Astrocyte (in vitro differentiated cells and primary cell): ENCODE results near the gene ZNF207.

ENCODE experiments used
- EZH2 ChIP-seq: IDR thresholded peaks from 2 replicates; pipeline ENCODE4 v1.6.1; 2012; ENCODE audit warnings: mild to moderate bottlenecking, low read length, inconsistent platforms; ENCODE audit not compliant: insufficient read depth
- TF ChIP-seq, protein P1 (sequence below): IDR thresholded peaks from 2 replicates; pipeline ENCODE4 v1.5.1; 2011; ENCODE audit warnings: low read depth, mild to moderate bottlenecking, inconsistent platforms, low read length, moderate library complexity; ENCODE audit not compliant: insufficient read depth

DNA sequence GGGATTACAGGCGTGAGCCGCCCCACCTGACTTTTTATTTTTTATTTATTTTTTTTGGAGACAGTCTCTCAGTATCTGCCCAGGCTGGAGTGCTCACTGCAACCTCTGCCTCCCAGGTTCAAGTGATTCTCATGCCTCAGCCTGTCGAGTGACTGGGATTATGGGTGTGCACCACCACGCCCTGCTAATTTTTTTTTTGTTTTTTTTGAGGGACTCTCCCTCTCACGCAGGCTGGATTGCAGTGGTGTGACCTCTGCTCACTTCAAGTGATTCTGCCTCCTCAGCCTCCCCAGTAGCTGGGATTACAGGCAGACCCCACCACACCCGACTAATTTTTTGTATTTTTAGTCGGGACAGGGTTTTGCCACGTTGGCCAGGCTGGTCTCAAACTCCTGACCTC, 7.7 kb downstream of the ZNF207 start:
- TF ChIP-seq, protein P1, sequence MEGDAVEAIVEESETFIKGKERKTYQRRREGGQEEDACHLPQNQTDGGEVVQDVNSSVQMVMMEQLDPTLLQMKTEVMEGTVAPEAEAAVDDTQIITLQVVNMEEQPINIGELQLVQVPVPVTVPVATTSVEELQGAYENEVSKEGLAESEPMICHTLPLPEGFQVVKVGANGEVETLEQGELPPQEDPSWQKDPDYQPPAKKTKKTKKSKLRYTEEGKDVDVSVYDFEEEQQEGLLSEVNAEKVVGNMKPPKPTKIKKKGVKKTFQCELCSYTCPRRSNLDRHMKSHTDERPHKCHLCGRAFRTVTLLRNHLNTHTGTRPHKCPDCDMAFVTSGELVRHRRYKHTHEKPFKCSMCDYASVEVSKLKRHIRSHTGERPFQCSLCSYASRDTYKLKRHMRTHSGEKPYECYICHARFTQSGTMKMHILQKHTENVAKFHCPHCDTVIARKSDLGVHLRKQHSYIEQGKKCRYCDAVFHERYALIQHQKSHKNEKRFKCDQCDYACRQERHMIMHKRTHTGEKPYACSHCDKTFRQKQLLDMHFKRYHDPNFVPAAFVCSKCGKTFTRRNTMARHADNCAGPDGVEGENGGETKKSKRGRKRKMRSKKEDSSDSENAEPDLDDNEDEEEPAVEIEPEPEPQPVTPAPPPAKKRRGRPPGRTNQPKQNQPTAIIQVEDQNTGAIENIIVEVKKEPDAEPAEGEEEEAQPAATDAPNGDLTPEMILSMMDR = no peak
- TF ChIP-seq EZH2 = no peak
